SK-N-SH (cell line): ENCODE data around the gene PRKN.

ENCODE experiments used
- EZH2phosphoT487 ChIP-seq: fragments of 200-600 bp; sonication (generic); IDR thresholded peaks from 2 replicates; pipeline ENCODE4 v1.6.1; 2017; ENCODE audit warnings: low read depth, mixed run types, mild to moderate bottlenecking, antibody characterized with exemption, moderate library complexity, borderline replicate concordance
- GATA2 ChIP-seq: sonication (generic); formaldehyde crosslinking; IDR thresholded peaks from 2 replicates; pipeline ENCODE4 v1.5.0; 2020; ENCODE audit warnings: mild to moderate bottlenecking, missing genetic modification reagents
- MEF2A ChIP-seq: IDR thresholded peaks from 2 replicates; pipeline ENCODE4 v1.4.0; 2012; ENCODE audit warnings: low read depth, borderline replicate concordance
- POLR2AphosphoS5 ChIP-seq: IDR thresholded peaks from 2 replicates; pipeline ENCODE4 v1.6.1; 2012; ENCODE audit warnings: low read depth, low read length
- YY1 ChIP-seq: IDR thresholded peaks from 2 replicates; pipeline ENCODE4 v1.4.0; 2012; ENCODE audit warnings: low read depth, mild to moderate bottlenecking
- TF ChIP-seq, protein P1 (sequence below): fragments of 200-600 bp; sonication (generic); IDR thresholded peaks from 2 replicates; pipeline ENCODE4 v1.6.1; 2017; ENCODE audit warnings: antibody characterized with exemption, mild to moderate bottlenecking, moderate library complexity
- TF ChIP-seq, protein P2 (sequence below): IDR thresholded peaks from 2 replicates; pipeline ENCODE4 v1.6.1; 2012; ENCODE audit warnings: mild to moderate bottlenecking, low read depth, low read length, moderate library complexity
- TF ChIP-seq, protein P3 (sequence below): fragments of 150-350 bp; IDR thresholded peaks from 2 replicates; pipeline ENCODE4 v1.6.1; 2017; ENCODE audit warnings: antibody characterized with exemption, low read length, low read depth, borderline replicate concordance

DNA sequence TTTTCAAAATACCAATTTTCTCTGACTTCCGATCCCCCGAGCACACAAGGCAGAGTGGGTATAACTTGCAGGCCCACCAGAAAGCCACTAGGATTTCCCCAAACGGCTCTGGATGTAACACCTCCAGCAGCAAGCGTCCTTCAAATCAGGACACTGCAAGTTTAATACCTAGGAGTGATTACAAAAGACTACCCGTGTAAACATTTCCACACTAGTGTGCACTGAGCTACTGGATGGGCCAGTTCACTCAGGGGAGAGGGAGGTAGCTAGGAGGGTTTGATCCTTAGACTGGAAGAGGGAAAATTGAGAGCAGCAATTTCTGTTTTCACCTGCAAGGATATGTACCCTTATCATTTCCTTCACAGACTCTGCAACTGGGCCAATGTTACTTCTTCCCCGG is 1361.9 kb downstream of the PRKN start:
- TF ChIP-seq YY1 (no peak), EZH2phosphoT487 (no peak), POLR2AphosphoS5 (no peak), GATA2 (no peak), MEF2A (no peak)
- TF ChIP-seq, protein P1, sequence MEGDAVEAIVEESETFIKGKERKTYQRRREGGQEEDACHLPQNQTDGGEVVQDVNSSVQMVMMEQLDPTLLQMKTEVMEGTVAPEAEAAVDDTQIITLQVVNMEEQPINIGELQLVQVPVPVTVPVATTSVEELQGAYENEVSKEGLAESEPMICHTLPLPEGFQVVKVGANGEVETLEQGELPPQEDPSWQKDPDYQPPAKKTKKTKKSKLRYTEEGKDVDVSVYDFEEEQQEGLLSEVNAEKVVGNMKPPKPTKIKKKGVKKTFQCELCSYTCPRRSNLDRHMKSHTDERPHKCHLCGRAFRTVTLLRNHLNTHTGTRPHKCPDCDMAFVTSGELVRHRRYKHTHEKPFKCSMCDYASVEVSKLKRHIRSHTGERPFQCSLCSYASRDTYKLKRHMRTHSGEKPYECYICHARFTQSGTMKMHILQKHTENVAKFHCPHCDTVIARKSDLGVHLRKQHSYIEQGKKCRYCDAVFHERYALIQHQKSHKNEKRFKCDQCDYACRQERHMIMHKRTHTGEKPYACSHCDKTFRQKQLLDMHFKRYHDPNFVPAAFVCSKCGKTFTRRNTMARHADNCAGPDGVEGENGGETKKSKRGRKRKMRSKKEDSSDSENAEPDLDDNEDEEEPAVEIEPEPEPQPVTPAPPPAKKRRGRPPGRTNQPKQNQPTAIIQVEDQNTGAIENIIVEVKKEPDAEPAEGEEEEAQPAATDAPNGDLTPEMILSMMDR: no peak
- TF ChIP-seq, protein P2, sequence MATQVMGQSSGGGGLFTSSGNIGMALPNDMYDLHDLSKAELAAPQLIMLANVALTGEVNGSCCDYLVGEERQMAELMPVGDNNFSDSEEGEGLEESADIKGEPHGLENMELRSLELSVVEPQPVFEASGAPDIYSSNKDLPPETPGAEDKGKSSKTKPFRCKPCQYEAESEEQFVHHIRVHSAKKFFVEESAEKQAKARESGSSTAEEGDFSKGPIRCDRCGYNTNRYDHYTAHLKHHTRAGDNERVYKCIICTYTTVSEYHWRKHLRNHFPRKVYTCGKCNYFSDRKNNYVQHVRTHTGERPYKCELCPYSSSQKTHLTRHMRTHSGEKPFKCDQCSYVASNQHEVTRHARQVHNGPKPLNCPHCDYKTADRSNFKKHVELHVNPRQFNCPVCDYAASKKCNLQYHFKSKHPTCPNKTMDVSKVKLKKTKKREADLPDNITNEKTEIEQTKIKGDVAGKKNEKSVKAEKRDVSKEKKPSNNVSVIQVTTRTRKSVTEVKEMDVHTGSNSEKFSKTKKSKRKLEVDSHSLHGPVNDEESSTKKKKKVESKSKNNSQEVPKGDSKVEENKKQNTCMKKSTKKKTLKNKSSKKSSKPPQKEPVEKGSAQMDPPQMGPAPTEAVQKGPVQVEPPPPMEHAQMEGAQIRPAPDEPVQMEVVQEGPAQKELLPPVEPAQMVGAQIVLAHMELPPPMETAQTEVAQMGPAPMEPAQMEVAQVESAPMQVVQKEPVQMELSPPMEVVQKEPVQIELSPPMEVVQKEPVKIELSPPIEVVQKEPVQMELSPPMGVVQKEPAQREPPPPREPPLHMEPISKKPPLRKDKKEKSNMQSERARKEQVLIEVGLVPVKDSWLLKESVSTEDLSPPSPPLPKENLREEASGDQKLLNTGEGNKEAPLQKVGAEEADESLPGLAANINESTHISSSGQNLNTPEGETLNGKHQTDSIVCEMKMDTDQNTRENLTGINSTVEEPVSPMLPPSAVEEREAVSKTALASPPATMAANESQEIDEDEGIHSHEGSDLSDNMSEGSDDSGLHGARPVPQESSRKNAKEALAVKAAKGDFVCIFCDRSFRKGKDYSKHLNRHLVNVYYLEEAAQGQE: no peak
- TF ChIP-seq, protein P3, sequence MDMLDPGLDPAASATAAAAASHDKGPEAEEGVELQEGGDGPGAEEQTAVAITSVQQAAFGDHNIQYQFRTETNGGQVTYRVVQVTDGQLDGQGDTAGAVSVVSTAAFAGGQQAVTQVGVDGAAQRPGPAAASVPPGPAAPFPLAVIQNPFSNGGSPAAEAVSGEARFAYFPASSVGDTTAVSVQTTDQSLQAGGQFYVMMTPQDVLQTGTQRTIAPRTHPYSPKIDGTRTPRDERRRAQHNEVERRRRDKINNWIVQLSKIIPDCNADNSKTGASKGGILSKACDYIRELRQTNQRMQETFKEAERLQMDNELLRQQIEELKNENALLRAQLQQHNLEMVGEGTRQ: no peak
